ENCODE measurements around the gene LY6G6C.
"Not testable (repeated sequence)": the region's sequence is repeated elsewhere in the genome, so short reads cannot be mapped to it uniquely, and the experiment has no call there.

LY6G6C gene

DNA sequence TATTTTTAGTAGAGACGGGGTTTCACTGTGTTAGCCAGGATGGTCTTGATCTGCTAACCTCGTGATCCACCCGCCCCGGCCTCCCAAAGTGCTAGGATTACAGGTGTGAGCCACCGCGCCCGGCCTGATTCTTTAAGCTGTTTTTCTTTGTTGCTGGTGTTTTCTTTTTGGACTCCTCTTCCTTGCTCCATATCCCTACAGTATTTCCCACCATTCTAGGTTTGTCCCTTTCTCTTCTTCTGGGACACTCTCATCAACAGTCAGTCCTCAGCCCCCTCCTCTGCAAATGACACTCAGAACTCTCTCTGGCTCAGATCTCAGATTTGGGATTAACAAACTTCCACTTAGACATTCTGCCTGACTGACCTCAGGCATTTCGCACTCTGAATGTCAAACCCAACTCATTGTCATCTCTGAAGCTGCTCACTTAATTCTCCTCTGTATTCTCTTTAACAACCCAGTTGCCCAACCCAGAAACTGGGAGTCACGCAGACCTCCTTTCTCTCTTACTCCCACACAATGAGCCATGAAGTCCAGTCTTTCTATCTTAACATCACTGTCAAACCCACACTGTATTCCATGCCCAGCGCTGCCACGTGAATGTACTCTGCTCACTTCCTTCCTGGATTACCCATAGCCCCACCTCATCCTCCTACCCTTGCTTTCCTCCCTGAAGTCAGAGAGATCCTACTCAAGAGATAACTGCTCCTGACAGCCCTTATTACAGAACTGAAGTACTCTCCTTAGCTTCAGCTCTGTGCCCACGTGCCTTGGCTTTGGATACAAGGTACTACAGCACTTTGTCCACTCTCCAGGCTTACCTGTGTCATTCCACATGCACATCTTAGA lies 4.2 kb upstream of the LY6G6C start:
- no peak for DNase-seq

DNA sequence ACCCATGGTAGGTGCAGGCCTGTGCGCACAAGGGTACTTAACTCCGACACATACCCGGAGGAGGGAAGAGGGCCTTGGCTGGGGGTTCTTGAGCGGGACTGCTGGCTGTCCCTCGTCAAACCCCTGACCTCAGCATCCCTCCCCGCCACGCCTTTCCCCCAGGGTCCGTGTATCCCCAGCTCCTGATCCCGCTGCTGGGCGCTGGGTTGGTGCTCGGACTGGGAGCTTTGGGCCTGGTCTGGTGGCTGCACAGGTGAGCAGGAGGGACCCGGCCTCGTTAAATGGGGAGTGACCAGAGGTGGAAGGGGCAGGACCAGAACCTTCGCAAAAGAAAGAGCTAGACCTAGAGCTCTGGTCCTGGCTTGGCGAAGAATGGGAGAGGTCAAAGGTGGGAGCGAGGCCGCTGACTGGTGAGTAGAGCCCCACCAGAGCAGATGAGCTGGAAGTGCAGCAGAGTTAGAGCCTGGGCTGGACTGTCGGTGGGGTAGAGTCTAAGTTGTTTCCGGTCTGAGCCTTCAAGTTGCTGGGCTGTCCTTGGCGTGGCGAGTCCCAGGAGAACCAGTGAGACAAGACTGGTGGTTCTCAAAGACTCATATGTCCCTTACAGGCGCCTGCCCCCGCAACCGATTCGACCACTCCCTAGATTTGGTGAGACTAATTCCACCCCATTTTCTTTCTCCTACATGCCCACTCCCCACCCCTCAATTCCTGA lies 2.6 kb upstream of the LY6G6C start:
- DNase-seq = no peak

DNA sequence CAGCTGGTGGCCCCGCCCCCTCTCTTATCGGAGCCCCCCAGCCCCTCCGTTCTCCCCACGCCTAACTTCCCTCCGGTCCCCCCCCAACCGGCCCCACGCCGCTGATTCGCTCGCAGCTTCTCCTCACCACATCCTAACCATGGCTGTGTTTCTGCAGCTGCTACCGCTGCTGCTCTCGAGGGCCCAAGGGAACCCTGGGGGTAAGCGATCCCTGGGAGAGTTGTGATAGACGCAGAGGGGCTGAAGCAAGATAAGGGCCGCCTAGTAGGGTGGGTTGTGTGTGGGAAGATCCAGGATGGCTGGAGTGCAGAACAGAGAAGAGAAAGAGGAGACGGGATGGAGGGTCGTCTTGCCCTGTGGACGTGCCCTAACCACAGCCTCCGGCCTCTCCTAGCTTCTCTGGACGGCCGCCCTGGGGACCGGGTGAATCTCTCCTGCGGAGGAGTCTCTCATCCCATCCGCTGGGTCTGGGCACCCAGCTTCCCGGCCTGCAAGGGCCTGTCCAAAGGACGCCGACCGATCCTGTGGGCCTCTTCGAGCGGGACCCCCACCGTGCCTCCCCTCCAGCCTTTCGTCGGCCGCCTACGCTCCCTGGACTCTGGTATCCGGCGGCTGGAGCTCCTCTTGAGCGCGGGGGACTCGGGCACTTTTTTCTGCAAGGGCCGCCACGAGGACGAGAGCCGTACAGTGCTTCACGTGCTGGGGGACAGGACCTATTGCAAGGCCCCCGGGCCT lies 1.9 kb upstream of the LY6G6C start, which contains the start of gene MPIG6B:
Gene MPIG6B (plus strand): TSS at position 129 of the 735 bp plus-strand sequence. CDS start 11 bp downstream, at position 140.
- no peak for DNase-seq

DNA sequence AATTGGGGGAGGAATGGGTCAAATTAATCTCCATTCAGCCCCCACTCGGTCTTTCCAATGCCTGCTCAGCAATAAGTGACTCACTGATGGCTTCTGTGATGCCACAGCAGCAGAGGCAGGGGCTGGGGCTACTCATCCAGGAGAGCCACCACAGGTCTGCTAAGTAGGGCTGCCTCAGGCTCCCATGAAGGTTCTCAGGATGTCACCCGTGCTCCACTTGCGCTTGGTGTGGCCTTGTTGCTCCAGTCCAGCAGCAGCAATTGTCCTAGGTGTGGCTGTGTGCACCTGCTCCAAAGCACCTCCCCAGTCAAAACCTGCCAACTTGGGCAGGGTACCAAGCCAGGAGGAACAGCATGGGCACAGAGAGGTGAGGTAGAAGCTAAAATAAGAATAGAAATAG lies 627 bp upstream of the LY6G6C start:
- no peak for DNase-seq

DNA sequence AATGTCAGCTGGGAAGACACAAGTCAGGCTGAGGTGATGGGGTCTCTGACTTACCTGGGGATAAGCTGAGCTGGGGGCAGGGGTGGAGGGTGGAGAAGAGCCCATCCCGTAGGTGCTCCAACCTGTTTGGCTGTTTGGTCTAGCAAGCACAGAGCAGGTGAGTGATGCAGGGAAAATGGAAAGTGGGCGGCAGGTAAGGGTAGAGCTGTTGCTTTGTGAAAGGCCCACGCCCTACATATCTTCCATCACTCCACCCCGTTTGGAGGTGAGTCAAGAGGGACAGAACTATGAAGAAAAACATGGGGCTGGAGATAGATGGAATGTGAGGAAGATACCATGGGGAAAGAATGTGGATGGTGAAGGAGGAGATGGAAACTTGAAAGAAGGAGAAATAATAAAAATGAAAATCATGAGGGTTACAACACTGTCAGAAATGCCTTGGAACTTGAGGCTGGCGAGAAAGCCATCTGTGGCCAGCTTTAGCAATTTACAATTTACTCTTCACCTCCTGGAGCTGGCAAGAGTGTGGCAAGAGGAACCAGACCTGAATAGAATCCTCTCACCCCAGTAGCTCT lies 1.3 kb downstream of the LY6G6C start:
- no peak for DNase-seq

DNA sequence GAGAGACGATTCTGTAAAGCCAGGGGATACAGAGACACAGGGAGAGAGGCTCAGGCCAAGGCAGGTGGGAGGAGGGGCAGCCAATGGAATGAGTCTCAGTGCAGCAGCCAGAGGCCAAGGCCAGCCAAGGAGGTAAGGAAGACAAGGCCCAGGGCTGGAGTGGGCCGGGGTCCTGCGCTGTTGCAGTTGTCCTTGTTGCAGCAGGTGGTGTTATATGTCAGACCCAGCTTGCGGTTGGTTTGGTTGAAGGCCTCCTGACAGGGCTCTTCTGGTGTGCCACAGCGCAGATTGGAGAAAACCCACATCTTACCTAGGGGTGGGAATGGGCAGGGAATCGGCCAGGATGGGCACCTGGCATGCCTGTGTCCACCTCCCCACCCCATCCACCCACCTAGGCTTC lies 2.5 kb downstream of the LY6G6C start:
- no peak for DNase-seq

DNA sequence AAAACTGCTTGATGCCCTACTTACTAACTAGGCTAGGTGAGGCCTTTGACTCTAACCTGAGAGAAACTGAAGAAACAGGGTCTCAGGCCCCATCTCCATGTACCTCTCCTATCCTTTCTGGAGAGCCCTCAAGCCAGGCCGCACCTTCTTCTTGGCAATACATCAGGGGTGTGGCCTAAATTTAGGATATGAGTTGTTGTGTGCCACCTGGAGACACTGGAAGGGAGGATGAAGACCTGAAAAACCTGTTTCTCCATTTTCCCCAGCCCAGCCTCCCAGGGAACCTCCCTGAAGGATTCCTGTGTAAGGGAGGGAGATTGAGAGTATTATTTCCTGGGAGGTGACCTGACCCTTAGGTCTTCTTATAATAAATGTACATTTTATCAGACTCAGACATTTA lies 3.3 kb downstream of the LY6G6C start:
- no peak for DNase-seq

DNA sequence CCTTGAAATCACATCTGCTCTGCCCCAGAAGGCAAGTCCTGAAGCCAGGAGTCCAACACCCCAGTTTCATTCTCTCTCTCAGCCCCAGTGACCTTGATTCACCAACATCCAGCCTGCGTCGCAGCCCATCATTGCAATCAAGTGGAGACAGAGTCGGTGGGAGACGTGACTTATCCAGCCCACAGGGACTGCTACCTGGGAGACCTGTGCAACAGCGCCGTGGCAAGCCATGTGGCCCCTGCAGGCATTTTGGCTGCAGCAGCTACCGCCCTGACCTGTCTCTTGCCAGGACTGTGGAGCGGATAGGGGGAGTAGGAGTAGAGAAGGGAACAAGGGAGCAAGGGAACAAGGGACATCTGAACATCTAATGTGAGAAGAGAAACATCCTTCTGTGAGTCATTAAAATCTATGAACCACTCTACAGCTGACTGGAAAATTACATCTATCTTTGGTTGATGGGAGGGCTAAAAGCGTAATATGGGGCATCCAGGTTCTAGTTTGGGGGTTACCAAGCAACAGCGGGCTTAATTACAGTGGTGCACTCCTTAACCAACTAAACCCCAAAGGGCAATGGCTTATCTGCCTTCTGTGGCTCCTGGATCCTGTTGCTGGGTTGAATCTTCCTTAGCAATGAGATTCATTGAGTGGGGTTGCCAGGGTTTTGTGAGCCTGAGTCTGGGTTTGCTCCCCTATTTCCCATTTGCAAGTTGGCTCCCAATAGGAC lies 3.9 kb downstream of the LY6G6C start:
- no peak for DNase-seq

DNA sequence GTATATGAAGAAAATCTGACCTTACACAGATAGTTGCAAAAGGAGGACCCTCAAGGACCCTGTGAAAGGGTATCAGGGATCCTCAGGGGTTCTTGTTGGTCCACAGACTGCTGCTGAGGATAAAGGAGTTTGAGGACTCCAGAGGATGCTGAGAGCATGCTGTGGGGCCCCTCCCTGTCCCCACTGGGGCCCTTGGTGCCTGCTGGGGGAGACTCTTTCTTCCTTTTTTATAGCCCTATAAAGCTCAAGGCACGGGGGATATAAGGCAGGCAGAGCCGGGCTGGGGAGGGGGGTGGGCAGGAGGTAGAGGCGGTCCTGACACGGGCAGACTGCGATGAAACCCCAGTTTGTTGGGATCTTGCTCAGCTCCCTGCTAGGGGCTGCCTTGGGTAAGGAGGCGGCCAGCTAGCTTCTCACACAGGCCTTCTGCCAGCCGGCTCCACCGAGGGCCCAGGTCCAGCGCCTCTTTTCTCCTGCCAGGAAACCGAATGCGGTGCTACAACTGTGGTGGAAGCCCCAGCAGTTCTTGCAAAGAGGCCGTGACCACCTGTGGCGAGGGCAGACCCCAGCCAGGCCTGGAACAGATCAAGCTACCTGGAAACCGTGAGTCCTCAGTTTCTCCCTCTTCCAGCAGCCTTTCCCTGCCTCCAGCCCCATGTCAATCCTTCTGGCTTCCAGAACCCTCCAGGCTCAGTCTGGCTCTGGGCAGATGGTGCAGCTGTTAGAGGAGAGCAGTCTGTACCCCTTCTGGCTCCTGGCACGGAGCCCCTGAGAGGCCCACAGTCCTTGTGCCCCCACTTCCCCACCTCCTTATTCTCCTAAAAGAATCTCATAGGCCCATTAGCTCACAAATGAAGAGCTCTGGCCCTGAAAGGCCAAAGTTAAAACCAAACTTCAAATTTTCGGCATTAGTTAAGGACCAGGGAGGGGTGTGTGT lies 6.3 kb downstream of the LY6G6C start, which contains the start of gene LY6G6D:
Gene LY6G6D (plus strand): TSS at position 327 of the 937 bp plus-strand sequence. CDS start 8 bp downstream, at position 335.
- DNase-seq = no peak

DNA sequence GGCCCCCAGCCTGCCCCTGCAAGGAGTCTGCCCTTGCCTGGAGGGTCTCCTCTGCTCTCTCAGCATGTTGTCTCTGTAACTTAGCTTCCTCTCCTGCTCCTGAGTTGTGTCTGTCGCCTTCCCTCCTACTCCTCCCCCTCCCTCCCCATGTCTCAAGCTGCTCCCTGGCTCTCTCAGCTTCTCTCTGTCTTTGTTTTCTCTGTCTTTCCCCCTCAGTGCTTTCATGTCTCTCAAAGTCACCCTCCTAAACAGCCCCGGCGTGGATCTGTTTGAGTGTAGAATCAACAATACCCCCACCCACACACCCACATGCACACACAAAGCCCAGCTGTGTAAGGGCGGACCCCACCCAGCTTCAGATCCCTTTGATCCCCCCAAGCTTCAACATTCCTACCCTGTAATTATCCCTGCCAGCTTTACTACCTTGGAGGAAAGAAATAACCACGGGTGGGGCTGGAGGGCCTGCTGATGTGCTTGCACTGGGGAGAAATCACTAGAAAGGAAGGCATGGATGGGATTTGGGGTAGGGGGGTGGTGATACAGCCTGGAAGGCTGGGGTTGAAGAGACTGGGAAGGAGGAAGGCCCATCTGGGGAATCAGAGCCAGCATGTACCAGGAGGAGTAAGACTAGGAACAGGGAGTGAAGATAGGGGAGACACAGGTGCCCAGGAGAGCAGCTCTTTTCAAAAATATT lies 7.4 kb downstream of the LY6G6C start:
- no peak for DNase-seq

DNA sequence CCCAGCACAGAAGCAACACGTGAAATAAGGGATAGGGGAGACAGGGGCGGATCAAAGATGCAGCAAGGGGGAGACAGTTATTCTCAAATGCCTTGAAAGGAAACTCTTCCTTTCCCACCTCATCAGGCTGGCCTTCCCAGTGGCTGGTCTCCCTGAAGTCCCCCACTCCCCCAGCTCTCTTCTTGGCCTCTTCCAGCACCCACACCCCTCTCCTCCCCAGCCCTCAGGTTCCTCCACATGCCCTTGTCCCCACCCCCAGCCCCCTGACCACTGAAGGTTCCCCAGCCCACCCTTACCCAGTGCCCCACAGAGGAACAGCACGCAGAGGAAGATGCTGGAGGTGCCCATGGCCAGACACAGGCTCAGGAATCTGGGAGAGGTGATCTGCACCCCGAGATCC lies 8.1 kb downstream of the LY6G6C start:
- no peak for DNase-seq

DNA sequence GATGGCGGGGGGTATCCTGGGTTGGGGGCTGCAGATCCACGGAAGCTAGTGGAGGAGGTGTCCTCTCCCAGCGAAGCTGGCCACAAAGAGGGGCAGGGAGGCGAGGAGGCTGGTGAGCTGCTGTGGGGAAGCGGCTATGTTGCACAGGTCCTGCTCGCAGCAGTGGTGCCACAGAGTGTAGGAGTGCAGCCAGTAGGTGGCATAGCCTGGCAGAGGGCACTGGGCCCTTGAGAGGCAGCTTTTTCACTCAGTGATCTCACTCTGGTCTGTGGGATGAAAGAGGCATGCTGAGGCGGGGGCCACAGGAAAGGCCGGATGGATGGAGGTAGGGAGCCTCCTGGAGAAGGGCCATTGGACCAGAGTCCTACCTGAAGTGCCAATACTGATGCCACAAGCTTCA lies 9.2 kb downstream of the LY6G6C start:
- DNase-seq = no peak

DNA sequence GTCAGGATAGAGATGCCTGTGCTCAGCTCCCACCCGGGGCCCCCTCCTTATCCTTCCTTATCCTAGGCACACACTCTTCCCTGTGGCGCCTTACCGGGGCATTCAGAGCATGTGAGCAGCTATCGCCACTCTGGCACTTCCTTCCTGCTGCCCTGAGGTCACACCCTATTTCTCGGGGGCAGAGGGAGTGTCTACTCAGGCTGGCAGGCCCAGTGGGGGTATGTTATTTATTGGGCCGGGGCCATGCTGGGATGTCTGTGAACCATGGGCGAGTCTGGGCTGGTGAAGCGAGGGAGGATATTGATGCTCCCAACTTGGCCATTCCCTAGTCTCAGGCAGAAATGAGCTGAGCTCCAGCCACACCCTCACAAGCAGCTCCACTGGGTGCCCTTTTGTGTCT lies 10.3 kb downstream of the LY6G6C start:
- DNase-seq = no peak

DNA sequence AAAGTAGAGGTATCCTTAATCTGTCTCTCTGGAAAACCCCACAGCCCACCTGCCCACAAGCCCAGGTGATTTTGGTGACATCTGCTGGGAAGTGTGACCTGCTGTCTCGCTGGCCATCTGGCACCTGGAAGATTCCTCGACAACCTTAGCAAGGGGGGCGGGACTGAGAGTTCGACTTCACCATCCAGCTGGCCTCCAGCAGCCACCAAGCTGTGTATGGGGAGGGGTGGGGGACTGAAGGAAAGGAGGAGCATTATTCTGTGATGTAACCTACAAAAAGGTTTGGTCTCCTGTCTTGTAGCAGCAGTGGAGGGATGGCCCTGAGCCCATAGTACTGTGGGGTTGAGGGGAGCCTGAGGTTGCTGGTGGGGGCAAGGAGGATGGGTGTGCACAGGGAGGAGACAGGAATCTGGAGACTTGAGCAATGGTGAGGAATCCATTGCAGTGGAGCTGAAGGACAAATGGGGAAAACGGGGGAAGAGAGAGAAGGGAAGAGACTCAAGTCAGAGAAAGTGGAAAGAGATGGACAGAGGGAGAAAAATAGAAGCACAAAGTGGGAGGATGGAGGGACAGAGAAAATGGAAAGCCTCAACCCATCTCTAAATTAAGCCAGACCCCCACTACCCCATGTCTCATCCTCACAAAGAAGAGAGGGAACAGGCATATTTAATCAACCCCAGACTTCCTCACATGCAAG lies 10.9 kb downstream of the LY6G6C start:
- DNase-seq = no peak

DNA sequence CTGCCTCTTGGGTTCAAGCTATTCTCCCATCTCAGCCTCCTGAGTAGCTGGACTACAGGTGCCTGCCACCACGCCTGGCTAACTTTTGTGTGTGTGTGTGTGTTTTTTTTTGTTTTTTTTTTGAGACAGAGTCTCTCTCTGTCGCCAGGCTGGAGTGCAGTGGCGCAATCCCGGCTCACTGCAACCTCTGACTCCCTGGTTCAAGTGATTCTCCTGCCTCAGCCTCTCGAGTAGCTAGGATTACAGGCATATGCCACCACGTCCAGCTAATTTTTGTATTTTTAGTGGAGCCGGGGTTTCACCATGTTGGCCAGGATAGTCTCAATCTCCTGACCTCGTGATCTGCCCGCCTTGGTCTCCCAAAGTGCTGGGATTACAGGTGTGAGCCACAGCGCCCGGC lies 12.4 kb downstream of the LY6G6C start:
- not testable (repeated sequence) for DNase-seq

DNA sequence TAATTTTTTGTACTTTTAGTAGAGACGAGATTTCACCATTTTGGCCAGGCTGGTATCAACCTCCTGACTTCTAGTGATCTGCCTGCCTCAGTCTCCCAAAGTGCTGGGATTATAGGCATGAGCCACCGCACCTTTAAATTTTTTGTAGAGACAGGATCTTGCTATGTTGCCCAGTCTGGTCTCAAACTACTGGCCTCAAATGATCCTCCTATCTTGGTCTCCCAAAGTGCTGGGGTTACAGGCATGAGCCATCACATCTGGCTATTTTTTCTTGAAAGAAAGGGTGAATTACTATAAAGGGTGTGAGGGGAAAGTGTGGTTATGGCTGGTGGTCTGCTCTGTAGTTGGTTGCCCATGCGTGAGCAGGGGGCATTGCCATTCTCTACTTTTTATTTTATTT lies 13.3 kb downstream of the LY6G6C start:
- DNase-seq = no peak

DNA sequence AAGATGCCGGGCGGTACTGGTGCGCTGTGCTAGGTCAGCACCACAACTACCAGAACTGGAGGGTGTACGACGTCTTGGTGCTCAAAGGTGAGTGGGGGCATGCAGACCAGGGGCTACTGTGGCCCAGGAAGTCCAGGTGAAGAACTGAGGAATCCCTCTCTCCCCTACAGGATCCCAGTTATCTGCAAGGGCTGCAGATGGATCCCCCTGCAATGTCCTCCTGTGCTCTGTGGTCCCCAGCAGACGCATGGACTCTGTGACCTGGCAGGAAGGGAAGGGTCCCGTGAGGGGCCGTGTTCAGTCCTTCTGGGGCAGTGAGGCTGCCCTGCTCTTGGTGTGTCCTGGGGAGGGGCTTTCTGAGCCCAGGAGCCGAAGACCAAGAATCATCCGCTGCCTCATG lies 13.8 kb downstream of the LY6G6C start:
- DNase-seq = no peak

DNA sequence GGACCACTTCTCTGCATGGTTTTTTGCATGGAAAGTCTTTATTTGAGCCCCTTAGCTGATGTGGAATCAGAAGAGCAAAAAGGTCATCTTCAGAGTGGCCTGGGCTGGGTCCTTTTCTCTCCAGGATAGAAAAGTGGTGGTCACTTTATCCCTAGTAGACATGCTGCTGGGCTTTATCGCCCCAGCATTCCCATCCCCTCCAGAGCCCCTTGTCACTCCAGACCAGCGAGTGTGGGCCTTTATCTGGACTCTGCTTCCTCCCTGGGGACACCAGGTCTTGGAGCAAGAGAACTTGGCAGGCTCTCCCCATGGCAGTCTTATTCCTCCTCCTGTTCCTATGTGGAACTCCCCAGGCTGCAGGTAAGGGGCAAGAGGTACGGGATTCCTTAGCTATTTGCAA lies 14.9 kb downstream of the LY6G6C start, which contains the start of gene LY6G6F:
Gene LY6G6F (plus strand): TSS at position 268 of the 400 bp plus-strand sequence. CDS start 41 bp downstream, at position 309.
- DNase-seq = no peak

DNA sequence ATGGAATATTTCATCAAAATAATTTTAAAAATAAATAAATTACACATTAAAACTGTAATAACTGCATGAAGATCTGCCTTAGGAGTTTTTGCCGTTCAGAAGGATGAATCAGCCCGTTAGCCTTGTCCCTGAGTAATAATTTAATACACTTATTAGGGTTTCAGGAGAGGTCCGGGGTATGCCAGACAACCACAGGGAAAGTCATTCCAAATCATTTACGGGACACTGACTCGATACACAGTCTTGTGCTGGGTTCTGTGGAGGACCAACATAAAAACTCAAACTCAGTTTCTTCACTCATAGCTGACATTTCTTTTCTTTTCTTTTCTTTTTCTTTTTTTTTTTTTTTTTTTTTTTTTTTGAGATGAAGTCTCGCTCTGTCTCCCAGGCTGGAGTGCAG lies 15.6 kb downstream of the LY6G6C start:
- no peak for DNase-seq
